A673 (cell line): ENCODE data around the gene CAD. TPM values are rescaled to one million over a fixed set of nuclear protein-coding genes. Genes with fewer than 3 reads are reported as not detected.
A peak's percentile ranks its signal among the peaks of the same experiment; 100 is the strongest.

ENCODE experiments used
- BruUV-seq: library from RNA; stranded (reverse); fragments of 400-500 nt; replicated peaks from 2 replicates; lab custom pipeline; 2021; lab: Mats Ljungman, UMichigan
- CTCF ChIA-PET: fragments of 300-600 bp; sonication (Branson Sonifier 250); formaldehyde crosslinking; loops from one replicate; lab custom pipeline; 2022; ENCODE audit warnings: antibody characterized with exemption; lab: Charles Lee
- POLR2A ChIA-PET: fragments of 300-600 bp; sonication (Branson Sonifier 250); formaldehyde crosslinking; loops from one replicate; lab custom pipeline; 2022; ENCODE audit warnings: antibody characterized with exemption; ENCODE audit not compliant: low non-redundant PET; lab: Charles Lee
- DNase-seq: peaks from one replicate; pipeline ENCODE4 v3.0.0-alpha.2; 2015; ENCODE audit warnings: low spot score
- H3K27ac ChIP-seq: fragments of 200-600 bp; sonication (generic); 2 replicates; pipeline ENCODE4 v1.5.1; 2016; ENCODE audit warnings: mixed run types, low read depth, mild to moderate bottlenecking, mixed read lengths, antibody characterized with exemption, low read length; ENCODE audit not compliant: poor library complexity, severe bottlenecking
- H3K27me3 ChIP-seq: fragments of 200-600 bp; sonication (generic); replicated peaks from 2 replicates; pipeline ENCODE4 v1.6.1; 2017; ENCODE audit warnings: mixed run types, low read depth, mild to moderate bottlenecking, mixed read lengths, antibody characterized with exemption, low read length; ENCODE audit not compliant: insufficient read depth, poor library complexity
- H3K36me3 ChIP-seq: fragments of 200-600 bp; sonication (generic); 2 replicates; pipeline ENCODE4 v1.6.1; 2016; ENCODE audit warnings: mixed run types, mild to moderate bottlenecking, mixed read lengths, antibody characterized with exemption, low read length; ENCODE audit not compliant: insufficient read depth, poor library complexity, severe bottlenecking
- H3K4me1 ChIP-seq: fragments of 200-600 bp; sonication (generic); 2 replicates; pipeline ENCODE4 v1.6.1; 2017; ENCODE audit warnings: mixed run types, mild to moderate bottlenecking, mixed read lengths, antibody characterized with exemption, low read length; ENCODE audit not compliant: insufficient read depth, poor library complexity, severe bottlenecking
- H3K4me3 ChIP-seq: fragments of 200-600 bp; sonication (generic); 2 replicates; pipeline ENCODE4 v1.5.1; 2016; ENCODE audit warnings: low read depth, mixed run types, mild to moderate bottlenecking, mixed read lengths, low read length; ENCODE audit not compliant: poor library complexity, severe bottlenecking
- H3K9me3 ChIP-seq: fragments of 200-600 bp; sonication (generic); 2 replicates; pipeline ENCODE4 v1.6.1; 2016; ENCODE audit warnings: mixed run types, low read depth, mild to moderate bottlenecking, mixed read lengths, antibody characterized with exemption, low read length; ENCODE audit not compliant: poor library complexity, severe bottlenecking
- CTCF ChIP-seq: fragments of 300-800, 200-600 bp; sonication (generic); conservative IDR thresholded peaks from 2 replicates; pipeline ENCODE4 v1.5.1; 2017; ENCODE audit warnings: low read depth, mild to moderate bottlenecking, antibody characterized with exemption, low read length, moderate library complexity, mixed read lengths
- EZH2 ChIP-seq: fragments of 200-600 bp; sonication (generic); IDR thresholded peaks from 2 replicates; pipeline ENCODE4 v1.6.1; 2017; ENCODE audit warnings: borderline replicate concordance, low read depth, mild to moderate bottlenecking, mixed read lengths, antibody characterized with exemption, low read length; ENCODE audit not compliant: poor library complexity, severe bottlenecking
- intact Hi-C: fragments of 100-400 bp; cut with micrococcal nuclease; formaldehyde crosslinking; loops from one replicate; pipeline ENCODE4 v1.10.0; 2022; ENCODE audit not compliant: unreplicated experiment
- total RNA-seq: library from RNA; stranded (reverse); gene quantifications from 2 replicates; pipeline ENCODE4 v1.2.3, GENCODE V29; 2021

CAD gene
- total RNA-seq, 1 experiment from 2014 or later: 194 TPM

- POLR2A ChIA-PET: no interaction called here
- Histone ChIP-seq H3K4me3 (no peak overlapping the region), H3K27me3 (no peaks in the 10 kb centered on the region), H3K27ac (peak overlapping the region; percentile 63), H3K36me3 (peaks cover 53% of the 10 kb centered on the region), H3K9me3 (no peaks in the 10 kb centered on the region), H3K4me1 (peaks cover 7% of the 10 kb centered on the region)
- intact Hi-C loops: no loop called here
- no peak for TF ChIP-seq CTCF
- TF ChIP-seq EZH2: no peak
- BruUV-seq: no TSS peak
- CTCF ChIA-PET: no interaction called here
- DNase-seq: no peak
These were observed 17.9 kb upstream of the CAD start for GRCh38 chr2:27199241-27199640.

- no TSS peak for BruUV-seq
- Histone ChIP-seq H3K4me1 (peaks cover 9% of the 10 kb centered on the region), H3K27me3 (no peaks in the 10 kb centered on the region), H3K9me3 (no peaks in the 10 kb centered on the region), H3K36me3 (peaks cover 78% of the 10 kb centered on the region), H3K27ac (no peak overlapping the region), H3K4me3 (no peak overlapping the region)
- TF ChIP-seq EZH2 (no peak), CTCF (no peak)
- no peak for DNase-seq
- intact Hi-C loops: no loop called here
- CTCF ChIA-PET: no interaction called here
- POLR2A ChIA-PET: no interaction called here
These were observed 15.5 kb upstream of the CAD start for GRCh38 chr2:27201675-27202074.

GRCh38 chr2:27202854-27203253 lies 14.3 kb upstream of the CAD start:
- POLR2A ChIA-PET: interaction anchor here (1.1 kb wide), 1 partner anchor 9 kb away, joined by 4 read pairs; the partner anchor contains the start of genes ATRAID and SLC5A6
- Histone ChIP-seq H3K27ac (peak overlapping the region; percentile 7), H3K9me3 (no peaks in the 10 kb centered on the region), H3K36me3 (peaks cover 89% of the 10 kb centered on the region), H3K4me3 (no peak overlapping the region), H3K4me1 (peaks cover 21% of the 10 kb centered on the region), H3K27me3 (no peaks in the 10 kb centered on the region)
- DNase-seq: peak; percentile 54
- TF ChIP-seq EZH2: no peak
- no peak for TF ChIP-seq CTCF
- intact Hi-C loops: no loop called here
- CTCF ChIA-PET: no interaction called here
- BruUV-seq: no TSS peak
